OCI-M1 (cell line): ENCODE data around the gene DYNC2I2.

Source experiments
- DNase-seq: peaks from one replicate; lab custom pipeline; 2025; lab: John Stamatoyannopoulos, UW

The DYNC2I2 gene

GRCh38 chr9:128636024-128636390, 20.6 kb downstream of the DYNC2I2 start:
- no peak for DNase-seq

GRCh38 chr9:128635266-128636023, 21.2 kb downstream of the DYNC2I2 start:
- DNase-seq: no peak

- DNase-seq: no peak
These were observed 21.9 kb downstream of the DYNC2I2 start for GRCh38 chr9:128634651-128635262.

- DNase-seq: no peak
These were observed 22.5 kb downstream of the DYNC2I2 start for GRCh38 chr9:128634111-128634510.

- no peak for DNase-seq
These were observed 23.0 kb downstream of the DYNC2I2 start for GRCh38 chr9:128633601-128634000.

GRCh38 chr9:128633057-128633456, 23.6 kb downstream of the DYNC2I2 start:
- no peak for DNase-seq

- no peak for DNase-seq
These were observed 24.2 kb downstream of the DYNC2I2 start for GRCh38 chr9:128632486-128632885.

GRCh38 chr9:128632066-128632465, 24.6 kb downstream of the DYNC2I2 start:
- no peak for DNase-seq

GRCh38 chr9:128631636-128632035, 25.0 kb downstream of the DYNC2I2 start:
- no peak for DNase-seq

- no peak for DNase-seq
These were observed 26.6 kb downstream of the DYNC2I2 start for GRCh38 chr9:128629852-128630545.

- DNase-seq: no peak
These were observed 27.5 kb downstream of the DYNC2I2 start for GRCh38 chr9:128629136-128629535.

- DNase-seq: peak; percentile 14
These were observed 28.1 kb downstream of the DYNC2I2 start for GRCh38 chr9:128628471-128629048.

GRCh38 chr9:128627906-128628305, 28.7 kb downstream of the DYNC2I2 start:
- no peak for DNase-seq

- DNase-seq: no peak
These were observed 29.4 kb downstream of the DYNC2I2 start for GRCh38 chr9:128627127-128627715.

GRCh38 chr9:128626181-128626580, 30.5 kb downstream of the DYNC2I2 start:
- no peak for DNase-seq

GRCh38 chr9:128625391-128626146, 31.1 kb downstream of the DYNC2I2 start:
- DNase-seq: no peak

GRCh38 chr9:128624566-128624965, 32.1 kb downstream of the DYNC2I2 start:
- no peak for DNase-seq

GRCh38 chr9:128621730-128622455, 34.8 kb downstream of the DYNC2I2 start:
- DNase-seq: no peak

- DNase-seq: no peak
These were observed 36.9 kb downstream of the DYNC2I2 start for GRCh38 chr9:128619779-128620178.

GRCh38 chr9:128619127-128619526, 37.5 kb downstream of the DYNC2I2 start:
- DNase-seq: no peak

- DNase-seq: no peak
These were observed 38.7 kb downstream of the DYNC2I2 start for GRCh38 chr9:128617943-128618342.
